Measurements from ENCODE around the gene ALDOC. TPM values are rescaled to one million over a fixed set of nuclear protein-coding genes. Genes with fewer than 3 reads are reported as not detected.

ALDOC gene
- total and polyA plus RNA-seq, 10 of the 15 experiments (the other 5 are each of a cell fraction or from before 2014, with no cell fraction given): 16.0 to 268 (median 78.2) TPM

- ChIA-PET POLR2A (no interaction called here), CTCF (no interaction called here), RAD21 (ENCODE audit: unreplicated experiment) (no interaction called here), SMC1A (ENCODE audit: uncharacterized antibody, unreplicated experiment) (no interaction called here)
- DNase-seq (ENCODE audit: low read depth, low spot score) (no peak), FAIRE-seq (no peak), ATAC-seq (no peak)
- Histone ChIP-seq H3K79me2 (ENCODE audit: control insufficient read depth, insufficient read depth, low read length) (no peaks in the 10 kb centered on the region), H3K4me2 (ENCODE audit: control insufficient read depth, insufficient read depth) (no peak overlapping the region), H3K4me3 (no peak overlapping the region), H3K36me3 (ENCODE audit: control insufficient read depth in 2 of 2, insufficient read depth in 2 of 2, low read length in 1 of 2) (no peaks in the 10 kb centered on the region; a peak in 1 of 4 replicates), H4K20me1 (ENCODE audit: control insufficient read depth, insufficient read depth) (no peaks in the 10 kb centered on the region), H2AFZ (ENCODE audit: control insufficient read depth, low read depth, low read length) (no peak overlapping the region), H3K9me3 (replicated peaks; ENCODE audit: control insufficient read depth, insufficient read depth, low read length) (no peaks in the 10 kb centered on the region), H3K27ac (ENCODE audit: control insufficient read depth, insufficient read depth) (no peak overlapping the region), H3K4me1 (ENCODE audit: control insufficient read depth, insufficient read depth, low read length) (peaks cover 9% of the 10 kb centered on the region), H3K9ac (ENCODE audit: control insufficient read depth, insufficient read depth, low read length) (no peak overlapping the region), H3K27me3 (replicated peaks in 1 of 2; ENCODE audit: control insufficient read depth in 2 of 2, insufficient read depth in 2 of 2, low read length in 1 of 2) (no peaks in the 10 kb centered on the region)
- no TSS peak for BruUV-seq (replicated peaks)
- intact Hi-C loops (cut with micrococcal nuclease; ENCODE audit: unreplicated experiment) (no loop called here), in situ Hi-C loops (cut with MboI) (no loop called here)
- TF ChIP-seq NFIC (IDR thresholded peaks at IDR 0.05; ENCODE audit: low read depth, low read length): no peak
- TF ChIP-seq PBX3 (IDR thresholded peaks at IDR 0.05; ENCODE audit: insufficient replicate concordance, low read depth, low read length): no peak
- no peak for TF ChIP-seq E2F4 (IDR thresholded peaks at IDR 0.05; ENCODE audit: low read depth, low read length)
- no peak for TF ChIP-seq FOXK2 (IDR thresholded peaks at IDR 0.05)
- no peak for TF ChIP-seq JUND (IDR thresholded peaks at IDR 0.05; ENCODE audit: low read depth, low read length)
- TF ChIP-seq MEF2B (IDR thresholded peaks at IDR 0.05; ENCODE audit: partially characterized antibody, poor library complexity, severe bottlenecking): no peak
- no peak for TF ChIP-seq SUPT20H (IDR thresholded peaks at IDR 0.05; ENCODE audit: borderline replicate concordance, control insufficient read depth, low read depth, low read length)
- no peak for TF ChIP-seq SREBF1 (IDR thresholded peaks at IDR 0.05; ENCODE audit: low read length)
- TF ChIP-seq HDAC6 (IDR thresholded peaks at IDR 0.05; ENCODE audit: unreplicated experiment): no peak
- TF ChIP-seq BCL11A (IDR thresholded peaks at IDR 0.05; ENCODE audit: low read depth, low read length): no peak
- no peak for TF ChIP-seq PAX8 (IDR thresholded peaks at IDR 0.05)
- no peak for TF ChIP-seq ZBTB4 (CRISPR knock-in tag; IDR thresholded peaks at IDR 0.05)
- no peak for TF ChIP-seq CHD4 (IDR thresholded peaks at IDR 0.05)
- no peak for TF ChIP-seq USF2 (IDR thresholded peaks at IDR 0.05; ENCODE audit: borderline replicate concordance, low read depth, low read length)
- no peak for TF ChIP-seq BACH1 (IDR thresholded peaks at IDR 0.05; ENCODE audit: borderline replicate concordance)
- no peak for TF ChIP-seq LARP7 (IDR thresholded peaks at IDR 0.05)
- 22% methylated on average over 6 of the region's 6 CpGs for WGBS (ENCODE audit: insufficient coverage, insufficient replicate concordance, low lambda C conversion rate, missing lambda C conversion rate)
Observed at GRCh38 chr17:28523186-28523585, 53.5 kb downstream of the ALDOC start.
